Skin of body (tissue), 2 donors: Measurements from ENCODE around the gene SEMA5A. TPM values are rescaled to one million over a fixed set of nuclear protein-coding genes. Genes with fewer than 3 reads are reported as not detected.
A peak's percentile ranks its signal among the peaks of the same experiment; 100 is the strongest.

Source experiments
- DNase-seq: peaks from one replicate; lab custom pipeline; 2025; lab: John Stamatoyannopoulos, UW
- total RNA-seq: library from RNA; depleted of rRNA; stranded (reverse); fragments of >200 nt; gene quantifications from one replicate; pipeline ENCODE4 v1.2.3, GENCODE V29; 2014

SEMA5A gene
- total RNA-seq, 1 donor from 2014 or later, result 31.5 TPM

DNA sequence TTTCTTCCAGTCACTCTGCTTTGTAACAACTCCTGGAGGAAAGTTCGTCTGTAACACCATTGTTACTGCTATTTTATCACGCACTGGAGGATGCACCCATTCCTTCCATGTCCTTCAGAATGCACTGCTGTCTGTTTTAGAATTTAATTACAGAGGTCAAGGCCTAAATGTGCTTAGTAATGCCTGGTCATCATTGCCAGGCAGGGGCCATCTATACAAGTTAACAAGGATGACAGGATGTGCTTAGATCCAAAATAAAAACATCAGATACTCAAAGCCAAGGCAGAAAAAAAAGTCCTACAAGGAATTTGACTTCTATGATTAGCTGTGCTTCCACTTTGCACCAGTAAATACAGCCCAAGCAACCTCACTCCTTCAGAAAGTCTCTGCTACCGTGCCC lies 371.4 kb downstream of the SEMA5A start:
- DNase-seq, result no peak

- DNase-seq, result no peak
These were observed 372.4 kb downstream of the SEMA5A start for GRCh38 chr5:9173281-9174048.

GRCh38 chr5:9170026-9170425 lies 375.8 kb downstream of the SEMA5A start:
- DNase-seq, result no peak

DNA sequence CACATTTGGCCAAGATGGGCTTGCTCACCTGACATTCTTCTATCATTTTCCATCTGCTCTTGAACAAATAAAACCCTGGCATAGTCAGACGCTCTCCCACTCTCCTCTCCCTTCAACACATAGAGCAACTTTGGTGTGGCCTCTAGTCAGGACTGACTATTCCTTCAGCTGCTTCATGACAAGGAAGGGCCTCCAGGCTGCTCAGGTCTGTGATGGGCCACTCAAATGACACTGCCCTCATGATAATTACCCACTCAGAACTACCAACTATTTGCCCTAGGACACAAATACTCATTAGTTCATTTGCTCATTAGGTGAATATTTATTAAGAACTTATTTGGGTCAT lies 376.3 kb downstream of the SEMA5A start:
- DNase-seq, result no peak

GRCh38 chr5:9168791-9169556 lies 376.9 kb downstream of the SEMA5A start:
- DNase-seq, result no peak

GRCh38 chr5:9166202-9167112 lies 379.4 kb downstream of the SEMA5A start:
- no peak for DNase-seq

- DNase-seq, result no peak
These were observed 380.3 kb downstream of the SEMA5A start for GRCh38 chr5:9165546-9165945.

DNA sequence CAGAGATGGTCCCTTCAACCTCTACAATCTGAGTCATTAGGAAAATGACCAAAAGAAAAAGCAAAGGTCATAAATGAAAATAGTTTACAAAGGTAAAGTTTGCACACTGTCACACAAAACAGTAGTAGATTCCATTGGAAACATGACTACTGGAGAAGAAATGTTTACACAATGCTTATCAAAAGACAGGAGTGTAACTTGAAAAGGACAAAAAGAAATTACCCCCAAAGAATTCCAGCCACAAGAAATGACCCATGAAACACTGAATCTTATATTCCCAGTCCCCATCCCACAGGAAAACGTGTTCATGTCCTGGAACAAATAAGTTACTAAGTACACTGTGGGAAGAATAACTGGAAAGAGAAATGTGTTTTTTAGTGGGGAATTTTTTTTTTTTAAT lies 385.1 kb downstream of the SEMA5A start:
- DNase-seq, result no peak

DNA sequence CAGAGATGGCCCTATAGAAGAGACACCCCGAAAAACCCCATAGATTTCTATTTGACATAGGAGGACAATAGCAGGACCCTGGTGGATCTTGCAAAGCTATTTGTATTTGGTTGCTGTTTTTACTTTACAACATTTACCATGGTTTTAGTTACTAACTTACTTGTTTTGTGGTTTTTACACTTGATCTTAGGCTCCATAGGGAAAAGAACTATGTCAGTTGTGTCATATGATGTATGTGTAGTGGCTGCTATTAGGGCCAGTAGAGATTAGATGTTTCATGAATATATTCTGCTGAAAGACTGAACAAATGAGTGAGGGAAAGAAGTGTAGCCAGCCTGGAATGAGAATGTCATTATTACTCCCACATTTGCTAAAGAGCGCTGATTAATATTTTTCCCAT lies 388.1 kb downstream of the SEMA5A start:
- DNase-seq, result no peak

GRCh38 chr5:9157020-9157419 lies 388.9 kb downstream of the SEMA5A start:
- DNase-seq, result no peak

DNA sequence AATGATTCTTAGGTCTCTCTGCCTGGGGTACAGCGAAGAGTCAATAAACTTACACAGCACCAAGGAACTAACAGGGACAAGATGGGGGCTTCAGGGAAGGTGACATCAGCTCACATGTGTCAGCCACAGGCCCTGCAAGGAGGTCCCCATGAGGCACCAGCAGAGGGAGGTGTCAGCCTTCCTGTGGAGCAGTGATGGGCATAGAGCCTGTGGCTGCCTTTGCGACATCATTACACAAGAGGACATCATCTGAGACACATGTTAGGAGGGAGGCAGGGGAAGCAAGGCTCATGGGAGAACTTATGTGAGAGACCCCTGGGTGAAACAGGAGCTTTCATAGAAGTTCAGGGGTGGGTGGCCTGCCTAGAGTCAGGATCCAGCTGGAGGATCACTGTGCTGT lies 389.6 kb downstream of the SEMA5A start:
- DNase-seq, result peak; percentile 68

GRCh38 chr5:9151684-9152427 lies 394.0 kb downstream of the SEMA5A start:
- no peak for DNase-seq

- DNase-seq, result no peak
These were observed 395.9 kb downstream of the SEMA5A start for GRCh38 chr5:9149988-9150387.

- no peak for DNase-seq
These were observed 397.6 kb downstream of the SEMA5A start for GRCh38 chr5:9148242-9148641.

GRCh38 chr5:9140711-9141110 lies 405.2 kb downstream of the SEMA5A start:
- DNase-seq, result peak; percentile 4

GRCh38 chr5:9140202-9140601 lies 405.7 kb downstream of the SEMA5A start:
- DNase-seq, result no peak

- DNase-seq, result no peak
These were observed 406.5 kb downstream of the SEMA5A start for GRCh38 chr5:9139344-9139743.

DNA sequence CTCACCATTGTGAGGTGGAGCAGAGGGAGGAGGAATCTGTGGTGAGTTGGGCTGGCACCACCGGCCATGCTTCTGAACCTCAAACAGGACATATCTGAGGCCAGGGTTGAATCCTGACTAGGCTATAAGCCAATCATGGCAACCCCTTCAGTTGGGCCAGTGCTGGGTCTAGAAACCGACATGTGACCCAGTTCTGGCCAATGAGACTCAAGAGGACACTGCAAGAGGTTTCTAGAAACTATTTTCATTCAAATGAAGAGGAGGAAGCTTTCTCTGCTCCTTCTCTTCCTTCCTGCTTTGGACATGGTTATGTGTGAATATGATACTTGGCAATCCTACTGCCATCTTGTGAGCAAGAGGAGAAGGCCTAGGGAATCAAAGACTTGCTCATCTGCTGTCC lies 417.7 kb downstream of the SEMA5A start:
- DNase-seq, result no peak

DNA sequence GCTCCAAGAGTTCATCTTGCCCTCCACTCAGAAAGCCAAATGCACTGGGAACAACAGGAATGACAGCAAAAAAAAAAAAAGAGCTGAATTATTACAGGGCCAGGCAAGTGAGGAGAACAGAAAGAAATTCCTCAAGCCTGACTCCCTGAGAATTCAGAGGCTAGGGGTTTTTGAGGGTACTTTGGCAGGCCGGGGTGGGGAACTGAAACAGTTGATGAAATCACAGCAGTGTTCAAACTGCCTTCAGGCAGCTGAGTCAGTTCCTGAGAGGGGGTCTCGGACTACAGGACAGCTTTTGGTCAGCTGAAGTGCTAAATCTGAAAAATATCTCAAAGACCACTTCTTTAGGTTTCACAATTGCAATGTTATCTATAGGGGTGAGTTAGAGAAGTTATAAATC lies 419.4 kb downstream of the SEMA5A start:
- no peak for DNase-seq

DNA sequence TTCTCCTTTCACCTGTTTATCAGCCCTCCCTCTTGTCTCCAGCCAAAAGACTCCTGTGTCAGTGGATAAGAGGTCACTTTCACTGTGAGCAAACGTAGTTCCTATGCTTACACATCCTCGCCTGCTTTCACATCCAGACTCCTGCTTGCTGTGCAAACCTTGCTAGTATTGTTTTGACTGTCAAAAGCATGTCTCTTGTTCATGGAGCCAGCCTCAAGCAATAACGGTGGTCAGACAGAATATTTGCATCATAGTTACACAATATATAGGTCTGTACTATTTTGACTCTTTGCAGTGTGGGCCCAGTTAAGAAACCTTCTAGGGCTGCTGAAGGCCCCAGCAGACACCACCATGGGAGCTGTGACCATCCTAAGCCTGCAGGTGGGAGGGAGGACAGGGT lies 420.0 kb downstream of the SEMA5A start:
- DNase-seq, result no peak

DNA sequence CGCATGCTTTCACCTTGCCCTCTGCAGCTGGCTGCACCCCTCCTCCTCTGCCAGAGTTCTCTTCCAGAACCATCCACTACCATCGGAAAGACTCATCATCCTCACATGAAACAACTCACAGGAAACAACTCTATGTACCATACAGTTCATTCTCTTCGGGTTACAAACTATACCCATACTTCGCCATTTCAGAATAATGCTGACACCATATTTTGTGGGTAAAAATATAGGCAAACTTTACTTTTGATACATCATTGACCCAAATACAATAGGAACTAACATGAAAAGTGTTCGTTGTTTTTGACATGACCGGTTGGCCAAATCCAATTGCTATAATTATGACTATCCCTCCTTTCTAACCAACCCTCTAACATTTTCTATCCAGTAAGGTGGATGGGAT lies 421.0 kb downstream of the SEMA5A start:
- no peak for DNase-seq
